GM18508 (cell line): ENCODE results near the gene HTRA2.
"Not testable (repeated sequence)": the region's sequence is repeated elsewhere in the genome, so short reads cannot be mapped to it uniquely, and the experiment has no call there.

Experiments used
- ATAC-seq: cut with Tn5 transposase; IDR thresholded peaks from one replicate; pipeline ENCODE4 v1.9.1; 2021; ENCODE audit warnings: moderate number of reproducible peaks; ENCODE audit not compliant: insufficient read depth, unreplicated experiment

HTRA2 gene

GRCh38 chr2:74556831-74557370, 27.2 kb downstream of the HTRA2 start:
- no peak for ATAC-seq

- ATAC-seq: no peak
Measured at GRCh38 chr2:74558284-74559230, 28.8 kb downstream of the HTRA2 start.

GRCh38 chr2:74559912-74560311, 30.2 kb downstream of the HTRA2 start:
- no peak for ATAC-seq

GRCh38 chr2:74560591-74560990, 30.9 kb downstream of the HTRA2 start:
- no peak for ATAC-seq

GRCh38 chr2:74561022-74561421, 31.3 kb downstream of the HTRA2 start:
- ATAC-seq: not testable (repeated sequence)

- no peak for ATAC-seq
Measured at GRCh38 chr2:74562126-74562775, 32.5 kb downstream of the HTRA2 start.

GRCh38 chr2:74564222-74564621, 34.5 kb downstream of the HTRA2 start:
- ATAC-seq: no peak

GRCh38 chr2:74566076-74566753, 36.5 kb downstream of the HTRA2 start:
- no peak for ATAC-seq

- ATAC-seq: no peak
Measured at GRCh38 chr2:74566754-74567085, 37.0 kb downstream of the HTRA2 start.

GRCh38 chr2:74567881-74568280, 38.1 kb downstream of the HTRA2 start:
- ATAC-seq: no peak

GRCh38 chr2:74569686-74570085, 40.0 kb downstream of the HTRA2 start:
- no peak for ATAC-seq

GRCh38 chr2:74571058-74571457, 41.3 kb downstream of the HTRA2 start:
- peak; percentile 54 for ATAC-seq

- ATAC-seq: no peak
Measured at GRCh38 chr2:74572178-74572925, 42.6 kb downstream of the HTRA2 start.

GRCh38 chr2:74573747-74574562, 44.2 kb downstream of the HTRA2 start:
- ATAC-seq: no peak

- ATAC-seq: no peak
Measured at GRCh38 chr2:74575320-74575719, 45.6 kb downstream of the HTRA2 start.

GRCh38 chr2:74576211-74576862, 46.6 kb downstream of the HTRA2 start:
- no peak for ATAC-seq

- no peak for ATAC-seq
Measured at GRCh38 chr2:74576863-74577229, 47.1 kb downstream of the HTRA2 start.

GRCh38 chr2:74577448-74577847, 47.7 kb downstream of the HTRA2 start:
- no peak for ATAC-seq

GRCh38 chr2:74578408-74578807, 48.7 kb downstream of the HTRA2 start:
- ATAC-seq: no peak
